Keratinocyte (primary cell): ENCODE results near the gene TMLHE. TPM values are rescaled to one million over a fixed set of nuclear protein-coding genes. Genes with fewer than 3 reads are reported as not detected.
"Not testable (repeated sequence)": the region's sequence is repeated elsewhere in the genome, so short reads cannot be mapped to it uniquely, and the experiment has no call there.

Source experiments
- DNase-seq: peaks from one replicate; pipeline ENCODE4 v3.0.0-alpha.2; 2011; ENCODE audit warnings: low read depth, missing footprints, low spot score
- FAIRE-seq: peaks from 2 replicates; lab custom pipeline; 2011; peaks lifted over from hg19 to GRCh38; lab: Jason Lieb, UNC
- H2AFZ ChIP-seq: 2 replicates; pipeline ENCODE4 v1.6.0; 2012; ENCODE audit warnings: low read length, control low read depth, inconsistent platforms; ENCODE audit not compliant: control insufficient read depth
- H3K27ac ChIP-seq: 2 replicates; pipeline ENCODE4 v1.5.1; 2011; ENCODE audit warnings: low read length; ENCODE audit not compliant: control insufficient read depth, insufficient read depth
- H3K27me3 ChIP-seq: 3 replicates; pipeline ENCODE4 v1.6.0; 2011; ENCODE audit warnings: low read length; ENCODE audit not compliant: control insufficient read depth, insufficient read depth; ENCODE audit errors: extremely low read depth
- H3K36me3 ChIP-seq, 2 experiments: 2 replicates in 1 of 2; 3 replicates in 1 of 2; pipeline ENCODE4 v1.5.1; 2011; ENCODE audit warnings: low read length in 2 of 2, mild to moderate bottlenecking in 1 of 2; ENCODE audit not compliant: control insufficient read depth in 2 of 2, insufficient read depth in 2 of 2; ENCODE audit errors: extremely low read depth in 1 of 2
- H3K4me1 ChIP-seq: 3 replicates; pipeline ENCODE4 v1.5.1; 2011; ENCODE audit warnings: low read length; ENCODE audit not compliant: control insufficient read depth, insufficient read depth; ENCODE audit errors: extremely low read depth
- H3K4me2 ChIP-seq: 3 replicates; pipeline ENCODE4 v1.6.0; 2011; ENCODE audit warnings: low read depth, low read length; ENCODE audit not compliant: control insufficient read depth, insufficient read depth; ENCODE audit errors: extremely low read depth
- H3K4me3 ChIP-seq, 3 experiments: fragments of 200-600 bp in 1 of 3; sonication (generic) in 1 of 3; 2 replicates in 2 of 3; 3 replicates in 1 of 3; pipeline ENCODE4 v1.5.1; 2011 to 2016; ENCODE audit warnings: low read length in 3 of 3, mild to moderate bottlenecking in 3 of 3, control low read depth in 2 of 3, inconsistent platforms in 1 of 3, low read depth in 1 of 3, mixed read lengths in 1 of 3, mixed run types in 1 of 3, moderate library complexity in 1 of 3; ENCODE audit not compliant: control insufficient read depth in 2 of 3, insufficient read depth in 2 of 3; ENCODE audit errors: extremely low read depth in 1 of 3
- H3K79me2 ChIP-seq: 2 replicates; pipeline ENCODE4 v1.6.0; 2012; ENCODE audit warnings: low read length; ENCODE audit not compliant: control insufficient read depth, insufficient read depth
- H3K9ac ChIP-seq: 3 replicates; pipeline ENCODE4 v1.6.0; 2011; ENCODE audit warnings: low read length; ENCODE audit not compliant: control insufficient read depth, insufficient read depth; ENCODE audit errors: extremely low read depth
- H3K9me1 ChIP-seq: 3 replicates; pipeline ENCODE4 v1.6.0; 2011; ENCODE audit warnings: low read length; ENCODE audit not compliant: control insufficient read depth, insufficient read depth; ENCODE audit errors: extremely low read depth
- H3K9me3 ChIP-seq: 2 replicates; pipeline ENCODE4 v1.5.1; 2012; ENCODE audit warnings: low read depth, low read length; ENCODE audit not compliant: control insufficient read depth
- H4K20me1 ChIP-seq: 3 replicates; pipeline ENCODE4 v1.6.0; 2011; ENCODE audit warnings: low read length; ENCODE audit not compliant: control insufficient read depth, insufficient read depth; ENCODE audit errors: extremely low read depth
- EZH2 ChIP-seq: IDR thresholded peaks from one replicate; pipeline ENCODE4 v1.6.1; 2012; ENCODE audit warnings: inconsistent platforms, mild to moderate bottlenecking, low read length, moderate library complexity
- dilution Hi-C: fragments of 300-500 bp; cut with MboI; formaldehyde crosslinking; loops from one replicate; pipeline ENCODE4 v1.7.0; 2020; ENCODE audit warnings: low sequenced_read_pairs; ENCODE audit not compliant: extremely low pct_ligation_motif_present
- polyA plus RNA-seq, 5 experiments: library from polyadenylated mRNA; depleted of rRNA in 3 of 5; stranded (reverse) in 3 of 5; stranded (forward) in 1 of 5; unstranded in 1 of 5; fragments of >200 nt; gene quantifications; 1 replicate in 1 of 5; 2 replicates in 3 of 5; 3 replicates in 1 of 5; pipeline versions ENCODE4 v1.2.1 to v1.2.3, GENCODE V29; 2011 to 2012; ENCODE audit warnings: missing spikeins in 2 of 5, low read depth in 1 of 5, low replicate concordance in 1 of 5
- TF ChIP-seq, protein P1 (sequence below), 3 experiments: IDR thresholded peaks in 1 of 3; conservative IDR thresholded peaks in 1 of 3; optimal IDR thresholded peaks in 1 of 3; 2 replicates in 2 of 3; 3 replicates in 1 of 3; pipeline versions ENCODE3 to v1.5.1; 2011; ENCODE audit warnings: low read length in 3 of 3, mild to moderate bottlenecking in 3 of 3, moderate library complexity in 2 of 3, control low read depth in 1 of 3, inconsistent platforms in 1 of 3; ENCODE audit not compliant: insufficient read depth in 2 of 3; ENCODE audit errors: extremely low read depth in 1 of 3

The TMLHE gene
- polyA plus RNA-seq, 1 donor (not counting 4 experiments of a cell fraction or from before 2014, with no cell fraction given): 15.7 TPM

DNA sequence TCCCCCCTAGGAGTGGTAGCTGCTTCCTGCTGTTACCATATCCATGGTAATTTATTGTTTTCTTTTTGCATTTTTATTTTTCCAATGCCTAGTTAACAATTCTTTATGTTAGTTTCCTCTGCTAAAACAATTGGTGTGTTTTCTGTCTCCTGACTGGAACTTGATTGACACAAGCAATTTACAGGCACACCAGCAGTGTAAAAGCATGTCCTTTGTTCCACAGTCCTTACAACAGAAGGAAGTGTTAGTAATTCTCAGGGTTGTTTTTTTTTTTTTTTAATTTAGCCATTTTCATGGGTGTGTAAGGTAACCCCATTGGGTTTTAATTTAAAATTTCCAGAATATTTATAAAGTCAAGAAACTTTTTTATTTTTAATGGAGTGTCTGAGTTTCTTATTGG lies 25.0 kb upstream of the TMLHE start:
- H3K79me2 ChIP-seq: no peaks in the 10 kb centered on the region
- H3K4me1 ChIP-seq: no peaks in the 10 kb centered on the region
- dilution Hi-C loops: no loop called here
- no peaks in the 10 kb centered on the region for H3K27me3 ChIP-seq
- H3K9me1 ChIP-seq: no peaks in the 10 kb centered on the region
- no peak overlapping the region for H3K4me3 ChIP-seq
- no peak overlapping the region for H2AFZ ChIP-seq
- H4K20me1 ChIP-seq: no peaks in the 10 kb centered on the region
- DNase-seq (no peak), FAIRE-seq (no peak)
- H3K36me3 ChIP-seq: no peaks in the 10 kb centered on the region
- no peak for TF ChIP-seq EZH2
- TF ChIP-seq, protein P1, sequence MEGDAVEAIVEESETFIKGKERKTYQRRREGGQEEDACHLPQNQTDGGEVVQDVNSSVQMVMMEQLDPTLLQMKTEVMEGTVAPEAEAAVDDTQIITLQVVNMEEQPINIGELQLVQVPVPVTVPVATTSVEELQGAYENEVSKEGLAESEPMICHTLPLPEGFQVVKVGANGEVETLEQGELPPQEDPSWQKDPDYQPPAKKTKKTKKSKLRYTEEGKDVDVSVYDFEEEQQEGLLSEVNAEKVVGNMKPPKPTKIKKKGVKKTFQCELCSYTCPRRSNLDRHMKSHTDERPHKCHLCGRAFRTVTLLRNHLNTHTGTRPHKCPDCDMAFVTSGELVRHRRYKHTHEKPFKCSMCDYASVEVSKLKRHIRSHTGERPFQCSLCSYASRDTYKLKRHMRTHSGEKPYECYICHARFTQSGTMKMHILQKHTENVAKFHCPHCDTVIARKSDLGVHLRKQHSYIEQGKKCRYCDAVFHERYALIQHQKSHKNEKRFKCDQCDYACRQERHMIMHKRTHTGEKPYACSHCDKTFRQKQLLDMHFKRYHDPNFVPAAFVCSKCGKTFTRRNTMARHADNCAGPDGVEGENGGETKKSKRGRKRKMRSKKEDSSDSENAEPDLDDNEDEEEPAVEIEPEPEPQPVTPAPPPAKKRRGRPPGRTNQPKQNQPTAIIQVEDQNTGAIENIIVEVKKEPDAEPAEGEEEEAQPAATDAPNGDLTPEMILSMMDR (optimal IDR thresholded peaks at IDR 0.05 in 1 of 3, IDR thresholded peaks at IDR 0.05 in 1 of 3, conservative IDR thresholded peaks at IDR 0.05 in 1 of 3; ENCODE audit: extremely low read depth in 1 of 3, insufficient read depth in 2 of 3, low read length in 3 of 3): no peak
- H3K9ac ChIP-seq: no peak overlapping the region
- H3K27ac ChIP-seq: no peak overlapping the region
- H3K4me2 ChIP-seq: no peak overlapping the region
- no peaks in the 10 kb centered on the region for H3K9me3 ChIP-seq

DNA sequence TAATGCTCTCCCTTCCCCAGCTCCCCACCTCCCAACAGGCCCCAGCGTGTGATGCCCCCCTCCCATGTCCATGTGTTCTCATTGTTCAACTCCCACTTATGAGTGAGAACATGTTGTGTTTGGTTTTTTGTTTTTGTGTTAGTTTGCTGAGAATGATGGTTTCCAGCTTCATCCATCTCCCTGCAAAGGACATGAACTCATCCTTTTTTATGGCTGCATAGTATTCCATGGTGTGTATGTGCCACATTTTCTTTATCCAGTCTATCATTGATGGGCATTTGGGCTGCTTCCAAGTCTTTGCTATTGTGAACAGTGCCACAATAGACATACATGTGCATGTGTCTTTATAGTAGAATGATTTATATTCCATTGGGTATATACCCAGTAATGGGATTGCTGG lies 22.3 kb upstream of the TMLHE start:
- H3K4me2 ChIP-seq, H3K4me1 ChIP-seq, H2AFZ ChIP-seq, FAIRE-seq, H3K36me3 ChIP-seq, DNase-seq, H3K27me3 ChIP-seq, H3K9me1 ChIP-seq, H3K9ac ChIP-seq, H3K27ac ChIP-seq, H4K20me1 ChIP-seq, H3K9me3 ChIP-seq, H3K79me2 ChIP-seq, H3K4me3 ChIP-seq, dilution Hi-C loops: not testable (repeated sequence)

DNA sequence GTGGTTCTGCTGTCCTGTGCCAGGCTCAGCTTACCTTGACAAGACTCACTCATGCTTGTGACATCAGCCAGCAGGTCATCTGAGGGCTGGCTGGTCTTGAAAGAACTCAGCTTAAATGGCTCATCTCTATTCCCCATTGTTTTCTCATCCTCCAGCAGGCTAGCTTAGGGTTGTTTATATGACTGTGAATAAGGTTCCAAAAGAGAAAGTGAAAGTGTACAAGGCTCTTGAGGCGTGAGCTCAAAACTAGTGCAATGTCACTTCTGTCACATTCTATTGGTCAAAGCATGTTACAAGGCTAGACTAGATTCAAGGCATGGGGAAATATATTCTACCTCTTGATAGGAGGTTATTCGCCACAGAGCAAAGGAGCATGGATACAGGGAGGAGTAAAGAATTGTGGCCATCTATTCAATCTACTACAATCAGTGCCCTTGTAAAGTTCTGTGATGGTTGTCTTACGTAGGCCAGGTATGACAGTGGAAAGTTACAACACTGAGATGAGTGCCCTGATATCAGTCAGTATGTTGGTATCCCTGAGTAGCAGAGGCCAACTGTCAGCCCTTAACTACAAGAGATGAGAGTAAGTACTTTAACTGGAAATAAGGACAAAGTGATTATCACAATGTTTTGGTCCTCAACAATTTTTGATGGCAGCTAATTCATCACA lies 19.8 kb upstream of the TMLHE start:
- no peak for FAIRE-seq
- no peak for TF ChIP-seq EZH2
- TF ChIP-seq, protein P1 (optimal IDR thresholded peaks at IDR 0.05 in 1 of 3, IDR thresholded peaks at IDR 0.05 in 1 of 3, conservative IDR thresholded peaks at IDR 0.05 in 1 of 3; ENCODE audit: extremely low read depth in 1 of 3, insufficient read depth in 2 of 3, low read length in 3 of 3): no peak
- no peaks in the 10 kb centered on the region for H3K36me3 ChIP-seq
- no peaks in the 10 kb centered on the region for H3K79me2 ChIP-seq
- H3K9me3 ChIP-seq: no peaks in the 10 kb centered on the region
- H4K20me1 ChIP-seq: no peaks in the 10 kb centered on the region
- H3K9me1 ChIP-seq: no peaks in the 10 kb centered on the region
- H3K4me2 ChIP-seq: no peak overlapping the region
- no peaks in the 10 kb centered on the region for H3K4me1 ChIP-seq
- DNase-seq: no peak
- no peak overlapping the region for H3K27ac ChIP-seq
- dilution Hi-C loops: no loop called here
- H3K9ac ChIP-seq: no peak overlapping the region
- no peaks in the 10 kb centered on the region for H3K27me3 ChIP-seq
- no peak overlapping the region for H3K4me3 ChIP-seq
- H2AFZ ChIP-seq: no peak overlapping the region

DNA sequence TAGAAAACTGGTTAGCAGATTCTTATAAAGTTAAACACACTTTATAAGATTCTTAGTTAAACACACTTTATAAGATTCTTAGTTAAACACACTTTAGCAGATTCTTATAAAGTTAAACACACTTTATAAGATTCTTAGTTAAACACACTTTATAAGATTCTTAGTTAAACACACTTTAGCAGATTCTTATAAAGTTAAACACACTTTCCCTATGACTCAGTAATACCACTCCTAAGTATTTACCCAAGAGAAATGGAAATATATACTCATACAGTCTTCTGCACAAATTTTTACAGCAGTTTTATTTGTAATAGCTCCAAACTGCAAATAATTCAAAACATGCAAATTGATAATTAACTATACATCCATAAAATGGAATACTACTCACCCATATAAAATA lies 7.4 kb upstream of the TMLHE start:
- H3K4me2 ChIP-seq, H3K79me2 ChIP-seq, H3K9me1 ChIP-seq, H3K9me3 ChIP-seq, H3K27ac ChIP-seq, H3K4me1 ChIP-seq, H3K9ac ChIP-seq, H2AFZ ChIP-seq, H4K20me1 ChIP-seq, H3K27me3 ChIP-seq, FAIRE-seq, DNase-seq, H3K4me3 ChIP-seq, dilution Hi-C loops, H3K36me3 ChIP-seq: not testable (repeated sequence)
